ENCODE data around the gene CABP1.

Gene CABP1

GRCh38 chr12:120646044-120646443 is 5.6 kb downstream of the CABP1 start:
- Histone ChIP-seq H3K9ac (no peak overlapping the region), H3K4me3 (ENCODE audit: low read depth, low read length) (no peak overlapping the region), H3K9me3 (ENCODE audit: control insufficient read depth, low read length) (no peaks in the 10 kb centered on the region), H3K4me2 (ENCODE audit: low read length) (no peak overlapping the region), H3K27me3 (ENCODE audit: control insufficient read depth, insufficient read depth, low read length) (no peaks in the 10 kb centered on the region), H3K27ac (peak overlapping the region; percentile 83), H3K36me3 (ENCODE audit: control insufficient read depth, insufficient read depth, low read length) (no peaks in the 10 kb centered on the region), H3K79me2 (peaks cover 35% of the 10 kb centered on the region), H2AFZ (peak overlapping the region; percentile 29), H3K4me1 (peaks cover 55% of the 10 kb centered on the region)
- no peak for TF ChIP-seq CTCF (IDR thresholded peaks at IDR 0.05)

- no peak overlapping the region for H3K4me3 ChIP-seq (ENCODE audit: low read depth, low read length)
- H3K36me3 ChIP-seq (ENCODE audit: control insufficient read depth, insufficient read depth, low read length), result no peaks in the 10 kb centered on the region
- TF ChIP-seq CTCF (IDR thresholded peaks at IDR 0.05), result no peak
- H3K27ac ChIP-seq, result peak overlapping the region; percentile 83
- H3K4me1 ChIP-seq, result peaks cover 45% of the 10 kb centered on the region
- no peak overlapping the region for H2AFZ ChIP-seq
- H3K27me3 ChIP-seq (ENCODE audit: control insufficient read depth, insufficient read depth, low read length), result no peaks in the 10 kb centered on the region
- H3K9ac ChIP-seq, result no peak overlapping the region
- H3K79me2 ChIP-seq, result peaks cover 28% of the 10 kb centered on the region
- H3K4me2 ChIP-seq (ENCODE audit: low read length), result no peak overlapping the region
- H3K9me3 ChIP-seq (ENCODE audit: control insufficient read depth, low read length), result no peaks in the 10 kb centered on the region
Observed at GRCh38 chr12:120647375-120647755, 6.9 kb downstream of the CABP1 start.

DNA sequence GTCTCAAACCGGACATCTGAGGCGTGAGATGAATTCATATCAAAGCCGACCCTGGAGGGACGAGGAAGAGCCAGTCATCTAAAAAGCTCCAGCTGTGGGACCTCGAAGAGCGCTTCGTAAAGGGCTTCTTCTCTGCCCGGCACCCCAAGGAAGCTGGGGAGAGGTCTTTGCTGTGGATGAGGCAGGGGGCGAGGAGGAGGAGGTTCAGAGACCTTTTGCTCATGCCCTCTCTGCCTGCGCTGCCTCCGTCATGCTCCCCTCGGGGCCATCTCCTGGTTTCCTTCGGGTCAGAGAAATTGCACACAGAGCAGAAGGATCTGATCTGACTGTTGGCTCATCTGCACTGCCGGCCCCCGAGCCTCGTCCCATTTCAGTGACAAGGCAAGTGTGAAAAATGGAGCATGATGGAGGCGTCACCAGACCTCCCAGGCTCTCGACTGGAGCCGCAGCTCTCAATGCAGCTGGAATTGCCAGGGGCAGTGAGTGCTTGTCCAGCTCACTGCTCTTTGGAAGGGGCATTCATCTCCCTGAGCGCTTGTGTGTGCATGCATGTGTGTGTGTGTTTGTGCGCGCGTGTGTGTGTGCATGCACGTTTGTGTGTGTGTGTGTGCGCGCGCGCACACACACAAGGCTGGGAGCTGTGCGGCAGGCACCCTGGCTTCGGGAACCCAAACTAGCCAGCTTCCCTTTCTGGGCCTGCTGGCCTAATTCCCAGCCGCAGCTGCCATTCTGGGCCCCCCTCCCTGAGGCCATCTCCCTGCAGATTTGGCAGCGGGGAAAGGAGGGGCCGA is 9.2 kb downstream of the CABP1 start:
- H3K79me2 ChIP-seq, result peaks cover 20% of the 10 kb centered on the region
- no peaks in the 10 kb centered on the region for H3K36me3 ChIP-seq (ENCODE audit: control insufficient read depth, insufficient read depth, low read length)
- H3K4me1 ChIP-seq, result peaks cover 33% of the 10 kb centered on the region
- no peak overlapping the region for H3K27ac ChIP-seq
- no peaks in the 10 kb centered on the region for H3K9me3 ChIP-seq (ENCODE audit: control insufficient read depth, low read length)
- no peak for TF ChIP-seq CTCF (IDR thresholded peaks at IDR 0.05)
- H2AFZ ChIP-seq, result peak overlapping the region; percentile 76
- H3K9ac ChIP-seq, result no peak overlapping the region
- peak overlapping the region; percentile 38 for H3K4me2 ChIP-seq (ENCODE audit: low read length)
- no peaks in the 10 kb centered on the region for H3K27me3 ChIP-seq (ENCODE audit: control insufficient read depth, insufficient read depth, low read length)
- no peak overlapping the region for H3K4me3 ChIP-seq (ENCODE audit: low read depth, low read length)

- no peak overlapping the region for H3K4me2 ChIP-seq (ENCODE audit: low read length)
- H3K9me3 ChIP-seq (ENCODE audit: control insufficient read depth, low read length), result no peaks in the 10 kb centered on the region
- no peaks in the 10 kb centered on the region for H3K36me3 ChIP-seq (ENCODE audit: control insufficient read depth, insufficient read depth, low read length)
- H3K9ac ChIP-seq, result no peak overlapping the region
- H2AFZ ChIP-seq, result no peak overlapping the region
- no peak overlapping the region for H3K27ac ChIP-seq
- H3K27me3 ChIP-seq (ENCODE audit: control insufficient read depth, insufficient read depth, low read length), result no peaks in the 10 kb centered on the region
- no peak for TF ChIP-seq CTCF (IDR thresholded peaks at IDR 0.05)
- no peak overlapping the region for H3K4me3 ChIP-seq (ENCODE audit: low read depth, low read length)
- peaks cover 30% of the 10 kb centered on the region for H3K4me1 ChIP-seq
- H3K79me2 ChIP-seq, result peaks cover 17% of the 10 kb centered on the region
Observed at GRCh38 chr12:120650233-120650690, 9.8 kb downstream of the CABP1 start.

DNA sequence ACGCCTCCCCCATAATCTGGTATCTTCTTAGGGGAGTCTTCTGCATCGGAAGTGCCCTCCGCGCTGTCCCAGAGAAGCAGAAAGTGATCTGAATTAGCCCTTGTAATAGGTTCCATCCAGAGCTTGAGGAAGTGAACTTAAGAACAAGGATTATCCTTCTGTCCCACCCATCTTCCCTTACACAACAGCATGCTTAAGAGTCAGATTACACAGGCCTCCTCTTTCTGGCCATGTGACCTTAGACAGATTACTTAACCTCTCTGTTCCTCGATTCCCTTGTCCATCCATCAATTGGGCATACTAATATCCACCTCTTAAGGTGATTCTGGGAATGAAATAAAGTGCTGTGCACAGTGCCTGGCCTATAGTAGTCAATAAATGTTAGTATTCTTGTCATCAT is 11.4 kb downstream of the CABP1 start:
- peaks cover 17% of the 10 kb centered on the region for H3K79me2 ChIP-seq
- H3K27me3 ChIP-seq (ENCODE audit: control insufficient read depth, insufficient read depth, low read length), result no peaks in the 10 kb centered on the region
- no peak for TF ChIP-seq CTCF (IDR thresholded peaks at IDR 0.05)
- H2AFZ ChIP-seq, result no peak overlapping the region
- no peak overlapping the region for H3K27ac ChIP-seq
- no peaks in the 10 kb centered on the region for H3K36me3 ChIP-seq (ENCODE audit: control insufficient read depth, insufficient read depth, low read length)
- H3K4me2 ChIP-seq (ENCODE audit: low read length), result no peak overlapping the region
- no peaks in the 10 kb centered on the region for H3K9me3 ChIP-seq (ENCODE audit: control insufficient read depth, low read length)
- H3K4me3 ChIP-seq (ENCODE audit: low read depth, low read length), result no peak overlapping the region
- peaks cover 14% of the 10 kb centered on the region for H3K4me1 ChIP-seq
- no peak overlapping the region for H3K9ac ChIP-seq

Data from parathyroid adenoma (tissue), 2 donors.